Progenitor cell of endocrine pancreas (in vitro differentiated cells): Measurements from ENCODE around the gene NCAPD3. TPM values are rescaled to one million over a fixed set of nuclear protein-coding genes. Genes with fewer than 3 reads are reported as not detected.

ENCODE experiments used
- DNase-seq: peaks from one replicate; pipeline ENCODE4 v3.0.0; 2021; ENCODE audit warnings: low spot score; ENCODE audit not compliant: unreplicated experiment
- H3K27ac Mint-ChIP-seq: 2 replicates; pipeline ENCODE4 v1.8.0; 2021; ENCODE audit warnings: mild to moderate bottlenecking, moderate library complexity, mixed read lengths
- H3K27me3 Mint-ChIP-seq: 2 replicates; pipeline ENCODE4 v1.8.0; 2021; ENCODE audit warnings: mixed read lengths
- H3K36me3 Mint-ChIP-seq: 2 replicates; pipeline ENCODE4 v1.8.0; 2022; ENCODE audit warnings: mixed read lengths; ENCODE audit not compliant: insufficient read depth
- H3K4me1 Mint-ChIP-seq: 2 replicates; pipeline ENCODE4 v1.8.0; 2021; ENCODE audit warnings: low read depth, mixed read lengths
- H3K4me3 Mint-ChIP-seq: 2 replicates; pipeline ENCODE4 v1.8.0; 2021; ENCODE audit warnings: low read depth, mild to moderate bottlenecking, moderate library complexity, mixed read lengths
- H3K9me3 Mint-ChIP-seq: 2 replicates; pipeline ENCODE4 v1.8.0; 2021; ENCODE audit warnings: low read depth, mixed read lengths
- total RNA-seq: library from RNA; stranded (reverse); gene quantifications from 2 replicates; pipeline ENCODE4 v1.2.1, GENCODE V29; 2021
- TF ChIP-seq, protein P1 (sequence below): fragments of 200-600 bp; sonication (generic); IDR thresholded peaks from one replicate; pipeline ENCODE4 v1.5.0; 2021; ENCODE audit warnings: antibody characterized with exemption, mild to moderate bottlenecking; ENCODE audit not compliant: unreplicated experiment

Gene NCAPD3
- total RNA-seq, 1 donor from 2014 or later: 30.0 TPM

DNA sequence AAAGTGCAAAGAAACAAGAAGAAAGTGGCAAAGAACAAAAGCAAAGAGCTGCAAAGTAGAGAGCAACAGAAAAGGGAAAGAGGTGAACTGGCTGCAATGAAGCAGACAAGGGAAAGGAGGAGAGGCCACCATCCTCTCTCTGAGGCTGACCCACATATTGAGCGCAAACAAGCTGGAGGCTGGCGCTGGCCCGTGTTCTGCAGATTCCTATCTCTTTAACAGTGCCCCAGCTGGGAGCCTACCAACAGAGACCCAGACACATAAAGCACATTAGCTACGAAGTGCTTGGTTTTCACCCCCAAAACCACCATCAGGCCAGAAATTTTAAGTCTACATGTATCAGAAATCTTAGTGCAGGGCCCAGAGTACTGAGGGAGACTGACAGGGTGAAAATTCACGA lies 17.6 kb downstream of the NCAPD3 start:
- Mint-ChIP-seq H3K36me3 (peaks cover 14% of the 10 kb centered on the region), H3K4me1 (no peaks in the 10 kb centered on the region), H3K27me3 (no peaks in the 10 kb centered on the region), H3K9me3 (no peaks in the 10 kb centered on the region), H3K27ac (no peak overlapping the region), H3K4me3 (no peak overlapping the region)
- TF ChIP-seq, protein P1, sequence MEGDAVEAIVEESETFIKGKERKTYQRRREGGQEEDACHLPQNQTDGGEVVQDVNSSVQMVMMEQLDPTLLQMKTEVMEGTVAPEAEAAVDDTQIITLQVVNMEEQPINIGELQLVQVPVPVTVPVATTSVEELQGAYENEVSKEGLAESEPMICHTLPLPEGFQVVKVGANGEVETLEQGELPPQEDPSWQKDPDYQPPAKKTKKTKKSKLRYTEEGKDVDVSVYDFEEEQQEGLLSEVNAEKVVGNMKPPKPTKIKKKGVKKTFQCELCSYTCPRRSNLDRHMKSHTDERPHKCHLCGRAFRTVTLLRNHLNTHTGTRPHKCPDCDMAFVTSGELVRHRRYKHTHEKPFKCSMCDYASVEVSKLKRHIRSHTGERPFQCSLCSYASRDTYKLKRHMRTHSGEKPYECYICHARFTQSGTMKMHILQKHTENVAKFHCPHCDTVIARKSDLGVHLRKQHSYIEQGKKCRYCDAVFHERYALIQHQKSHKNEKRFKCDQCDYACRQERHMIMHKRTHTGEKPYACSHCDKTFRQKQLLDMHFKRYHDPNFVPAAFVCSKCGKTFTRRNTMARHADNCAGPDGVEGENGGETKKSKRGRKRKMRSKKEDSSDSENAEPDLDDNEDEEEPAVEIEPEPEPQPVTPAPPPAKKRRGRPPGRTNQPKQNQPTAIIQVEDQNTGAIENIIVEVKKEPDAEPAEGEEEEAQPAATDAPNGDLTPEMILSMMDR: no peak
- no peak for DNase-seq

DNA sequence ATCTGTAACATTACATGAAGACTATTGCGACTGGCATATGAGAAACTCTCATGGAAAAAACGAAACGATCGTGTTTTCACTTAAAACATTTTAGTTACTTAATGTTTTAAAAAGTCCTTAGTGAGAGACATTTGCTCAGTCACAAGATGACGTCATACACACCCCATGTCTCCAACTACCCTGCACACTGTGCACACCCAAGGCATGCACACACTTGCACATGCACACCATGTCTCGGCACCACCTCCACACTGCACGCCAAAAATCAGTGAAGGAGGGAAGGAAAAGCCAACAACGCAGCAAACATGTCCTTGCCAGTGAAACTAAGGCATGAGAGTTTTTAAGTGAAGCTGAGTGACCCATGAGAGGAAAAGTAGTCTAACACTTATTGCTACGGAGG lies 18.0 kb downstream of the NCAPD3 start:
- no peaks in the 10 kb centered on the region for H3K9me3 Mint-ChIP-seq
- TF ChIP-seq, protein P1: no peak
- H3K27ac Mint-ChIP-seq: no peak overlapping the region
- H3K4me3 Mint-ChIP-seq: no peak overlapping the region
- no peaks in the 10 kb centered on the region for H3K4me1 Mint-ChIP-seq
- peaks cover 15% of the 10 kb centered on the region for H3K36me3 Mint-ChIP-seq
- DNase-seq: no peak
- no peaks in the 10 kb centered on the region for H3K27me3 Mint-ChIP-seq

DNA sequence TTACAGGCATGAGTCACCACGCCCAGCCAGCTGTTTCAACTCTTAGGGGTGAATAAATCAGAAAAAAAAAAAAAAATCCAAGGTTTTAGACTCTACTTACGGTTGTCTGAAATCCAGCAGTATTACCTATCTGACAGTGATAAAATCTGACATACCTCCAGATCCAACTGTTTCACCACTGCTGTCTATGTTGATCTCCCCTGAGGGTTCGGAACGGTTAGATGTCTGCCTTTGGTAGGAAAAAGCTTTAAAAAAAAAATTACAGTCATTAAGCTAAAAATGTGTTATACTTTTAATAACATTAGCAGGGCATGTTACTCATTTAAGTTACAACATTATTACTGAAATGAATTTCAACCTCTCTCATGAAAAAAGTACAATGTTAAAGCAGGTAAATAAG lies 21.1 kb downstream of the NCAPD3 start:
- TF ChIP-seq, protein P1: no peak
- Mint-ChIP-seq H3K27me3 (no peaks in the 10 kb centered on the region), H3K4me3 (no peak overlapping the region), H3K27ac (no peak overlapping the region), H3K9me3 (no peaks in the 10 kb centered on the region), H3K36me3 (peaks cover 28% of the 10 kb centered on the region), H3K4me1 (peaks cover 8% of the 10 kb centered on the region)
- DNase-seq: no peak

DNA sequence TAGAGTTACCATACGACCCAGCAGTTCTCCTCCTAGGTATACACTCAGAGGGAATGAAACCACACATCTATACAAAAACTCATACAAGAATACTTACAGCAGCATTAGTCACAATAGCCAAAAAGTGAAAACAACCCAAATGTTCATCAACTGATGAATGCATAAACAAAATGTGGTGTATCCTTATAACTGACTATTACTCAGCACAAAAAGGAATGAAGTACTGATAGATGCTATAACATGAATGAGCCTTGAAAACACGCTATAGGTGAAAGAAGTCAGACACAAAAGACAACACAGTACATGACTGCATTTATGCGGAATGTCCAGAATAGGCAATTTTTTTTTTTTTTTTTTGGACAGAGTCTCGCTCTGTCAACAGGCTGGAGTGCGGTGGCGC lies 23.1 kb downstream of the NCAPD3 start:
- H3K27me3 Mint-ChIP-seq: no peaks in the 10 kb centered on the region
- H3K27ac Mint-ChIP-seq: no peak overlapping the region
- TF ChIP-seq, protein P1: no peak
- no peak for DNase-seq
- H3K36me3 Mint-ChIP-seq: peaks cover 32% of the 10 kb centered on the region
- peaks cover 8% of the 10 kb centered on the region for H3K4me1 Mint-ChIP-seq
- H3K9me3 Mint-ChIP-seq: no peaks in the 10 kb centered on the region
- H3K4me3 Mint-ChIP-seq: no peak overlapping the region

DNA sequence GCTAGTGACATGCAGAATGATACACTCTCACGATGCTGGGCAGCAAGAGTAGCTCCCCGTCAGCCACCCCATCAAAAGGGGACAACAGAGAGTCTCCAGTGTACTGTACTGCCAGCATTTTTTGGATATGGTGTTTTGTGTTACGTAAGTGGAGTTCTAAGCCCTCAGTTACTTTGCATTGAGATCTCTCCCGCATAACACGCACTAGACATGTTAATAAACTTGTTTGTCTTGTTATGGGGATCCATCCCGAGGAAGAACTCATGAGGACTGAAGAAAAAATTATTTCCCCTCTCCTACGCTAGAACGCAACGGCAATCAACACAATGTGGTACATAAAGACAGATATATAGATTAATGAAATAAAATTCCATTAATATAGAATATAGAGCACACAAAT lies 24.2 kb downstream of the NCAPD3 start:
- Mint-ChIP-seq H3K27ac (no peak overlapping the region), H3K4me3 (no peak overlapping the region)
- TF ChIP-seq, protein P1: no peak

More for the DNA sequence above, 24.2 kb downstream of the NCAPD3 start:
- no peak for DNase-seq
- Mint-ChIP-seq H3K9me3 (no peaks in the 10 kb centered on the region), H3K36me3 (peaks cover 27% of the 10 kb centered on the region), H3K27me3 (no peaks in the 10 kb centered on the region), H3K4me1 (peaks cover 8% of the 10 kb centered on the region)
